HL-60 (cell line): Measurements from ENCODE around the gene SDC4.

Experiments used
- POLR2AphosphoS5 ChIP-seq: IDR thresholded peaks from 2 replicates; pipeline ENCODE4 v1.6.1; 2012; ENCODE audit warnings: low read depth
- REST ChIP-seq: IDR thresholded peaks from 2 replicates; pipeline ENCODE4 v1.6.1; 2012; ENCODE audit warnings: low read depth; ENCODE audit not compliant: insufficient replicate concordance
- TF ChIP-seq, protein P1 (sequence below): IDR thresholded peaks from one replicate; pipeline ENCODE4 v1.5.1; 2011; ENCODE audit warnings: low read length, control low read depth, inconsistent platforms; ENCODE audit not compliant: insufficient read depth

DNA sequence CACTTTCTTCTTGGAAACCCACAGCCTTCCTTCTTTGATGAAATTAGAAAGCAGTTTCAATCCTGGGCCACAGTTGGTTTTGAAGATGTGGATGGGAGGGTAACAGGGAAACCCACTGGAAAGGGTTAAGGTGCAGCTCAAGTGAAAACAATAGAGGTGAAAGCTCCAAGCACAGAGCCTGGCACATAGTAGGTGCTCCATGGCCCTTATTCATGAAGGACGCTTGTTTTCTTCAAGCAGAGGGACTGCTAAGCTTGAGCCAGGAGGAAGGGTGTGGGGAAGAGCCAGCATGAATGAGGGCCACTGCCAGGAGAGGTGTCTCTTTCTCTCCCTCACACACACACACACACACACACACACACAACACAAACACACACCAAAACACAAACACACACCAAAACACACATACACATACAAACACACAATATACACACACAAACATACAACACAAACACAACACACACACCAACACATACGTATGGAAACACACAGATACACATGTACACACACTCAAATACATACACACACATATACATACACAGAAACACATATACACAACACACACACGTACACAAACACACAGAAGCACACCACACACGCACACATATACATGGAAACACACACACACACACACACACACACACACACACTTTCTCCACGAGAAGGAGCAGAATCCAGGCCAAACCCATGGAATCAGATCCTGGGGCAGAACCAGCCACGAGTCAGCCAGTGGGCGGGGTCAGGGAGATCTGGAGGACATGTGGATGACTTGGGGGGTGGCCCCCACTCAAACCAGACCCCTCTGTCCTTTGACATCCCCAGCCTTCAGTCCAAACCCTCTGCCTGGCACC is 65.3 kb downstream of the SDC4 start:
- TF ChIP-seq, protein P1, sequence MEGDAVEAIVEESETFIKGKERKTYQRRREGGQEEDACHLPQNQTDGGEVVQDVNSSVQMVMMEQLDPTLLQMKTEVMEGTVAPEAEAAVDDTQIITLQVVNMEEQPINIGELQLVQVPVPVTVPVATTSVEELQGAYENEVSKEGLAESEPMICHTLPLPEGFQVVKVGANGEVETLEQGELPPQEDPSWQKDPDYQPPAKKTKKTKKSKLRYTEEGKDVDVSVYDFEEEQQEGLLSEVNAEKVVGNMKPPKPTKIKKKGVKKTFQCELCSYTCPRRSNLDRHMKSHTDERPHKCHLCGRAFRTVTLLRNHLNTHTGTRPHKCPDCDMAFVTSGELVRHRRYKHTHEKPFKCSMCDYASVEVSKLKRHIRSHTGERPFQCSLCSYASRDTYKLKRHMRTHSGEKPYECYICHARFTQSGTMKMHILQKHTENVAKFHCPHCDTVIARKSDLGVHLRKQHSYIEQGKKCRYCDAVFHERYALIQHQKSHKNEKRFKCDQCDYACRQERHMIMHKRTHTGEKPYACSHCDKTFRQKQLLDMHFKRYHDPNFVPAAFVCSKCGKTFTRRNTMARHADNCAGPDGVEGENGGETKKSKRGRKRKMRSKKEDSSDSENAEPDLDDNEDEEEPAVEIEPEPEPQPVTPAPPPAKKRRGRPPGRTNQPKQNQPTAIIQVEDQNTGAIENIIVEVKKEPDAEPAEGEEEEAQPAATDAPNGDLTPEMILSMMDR = no peak
- TF ChIP-seq POLR2AphosphoS5 (no peak), REST (no peak)
